ENCODE results near the gene LRRC7.

- TF ChIP-seq YY1 (IDR thresholded peaks at IDR 0.05; ENCODE audit: low read depth) (no peak), EP300 (IDR thresholded peaks at IDR 0.05; ENCODE audit: borderline replicate concordance) (no peak)
Observed at GRCh38 chr1:69693921-69694675, 126.4 kb downstream of the LRRC7 start.
